Hepatic stellate cell (primary cell): ENCODE measurements around the gene INPP5A.
A peak's percentile ranks its signal among the peaks of the same experiment; 100 is the strongest.
"Not testable (repeated sequence)": the region's sequence is repeated elsewhere in the genome, so short reads cannot be mapped to it uniquely, and the experiment has no call there.

Experiments used
- DNase-seq: peaks from one replicate; pipeline ENCODE4 v3.0.0; 2011; ENCODE audit warnings: low spot score

INPP5A gene

GRCh38 chr10:132562916-132563456, 25.4 kb downstream of the INPP5A start:
- no peak for DNase-seq

GRCh38 chr10:132563485-132564248, 26.1 kb downstream of the INPP5A start:
- no peak for DNase-seq

- DNase-seq: no peak
These were observed 26.6 kb downstream of the INPP5A start for GRCh38 chr10:132564249-132564605.

GRCh38 chr10:132564690-132565089, 27.1 kb downstream of the INPP5A start:
- no peak for DNase-seq

- no peak for DNase-seq
These were observed 28.1 kb downstream of the INPP5A start for GRCh38 chr10:132565516-132566209.

- no peak for DNase-seq
These were observed 29.3 kb downstream of the INPP5A start for GRCh38 chr10:132566892-132567291.

- DNase-seq: no peak
These were observed 32.7 kb downstream of the INPP5A start for GRCh38 chr10:132570265-132570664.

GRCh38 chr10:132570771-132571649, 33.4 kb downstream of the INPP5A start:
- no peak for DNase-seq

- peak; percentile 89 for DNase-seq
These were observed 34.3 kb downstream of the INPP5A start for GRCh38 chr10:132571650-132572544.

- DNase-seq: peak; percentile 43
These were observed 35.0 kb downstream of the INPP5A start for GRCh38 chr10:132572545-132572937.

- DNase-seq: not testable (repeated sequence)
These were observed 35.4 kb downstream of the INPP5A start for GRCh38 chr10:132572946-132573345.

- DNase-seq: no peak
These were observed 36.7 kb downstream of the INPP5A start for GRCh38 chr10:132574288-132574687.

GRCh38 chr10:132574783-132575319, 37.3 kb downstream of the INPP5A start:
- peak; percentile 77 for DNase-seq

- DNase-seq: peak; percentile 80
These were observed 38.0 kb downstream of the INPP5A start for GRCh38 chr10:132575320-132576201.

GRCh38 chr10:132576671-132577349, 39.2 kb downstream of the INPP5A start:
- DNase-seq: no peak

GRCh38 chr10:132577350-132578003, 39.9 kb downstream of the INPP5A start:
- no peak for DNase-seq

- no peak for DNase-seq
These were observed 40.8 kb downstream of the INPP5A start for GRCh38 chr10:132578287-132578951.
